HepG2 (cell line): ENCODE results near the gene SCUBE1. TPM values are rescaled to one million over a fixed set of nuclear protein-coding genes. Genes with fewer than 3 reads are reported as not detected.

Experiments used
- ATAC-seq: fragments of 200-7000 bp; cut with Tn5 transposase; 3 replicates; pipeline ENCODE4 v1.9.1; 2020; ENCODE audit warnings: mild to moderate bottlenecking, moderate library complexity
- BruUV-seq: library from RNA; stranded (reverse); fragments of 400-500 nt; replicated peaks from 2 replicates; lab custom pipeline; 2021; lab: Mats Ljungman, UMichigan
- CTCF ChIA-PET: fragments of 300-600 bp; formaldehyde crosslinking; extraction: SDS; loops from one replicate; lab custom pipeline; 2021; ENCODE audit warnings: low total read pairs, inconsistent platforms, low intra/inter-chr PET ratio; lab: Yijun Ruan, JAX
- POLR2A ChIA-PET: fragments of 350-600 bp; sonication (Branson Sonifier 250); formaldehyde crosslinking; loops from one replicate; lab custom pipeline; 2020; ENCODE audit warnings: antibody characterized with exemption, inconsistent platforms; lab: Yijun Ruan, JAX
- DNase-seq: peaks from one replicate; pipeline ENCODE4 v3.0.0-alpha.2; 2015; ENCODE audit warnings: low spot score
- FAIRE-seq: peaks from 3 replicates; lab custom pipeline; 2011; peaks lifted over from hg19 to GRCh38; lab: Jason Lieb, UNC
- H2AFZ ChIP-seq: one replicate; pipeline ENCODE4 v1.6.1; 2011; ENCODE audit warnings: low read length, inconsistent platforms
- H3K27ac ChIP-seq: fragments of 300-600 bp; 3 replicates; pipeline ENCODE4 v1.8.0; 2011; ENCODE audit warnings: mixed run types, mild to moderate bottlenecking, mixed read lengths, low read length, inconsistent platforms; ENCODE audit not compliant: insufficient read depth; ENCODE audit errors: extremely low read length
- H3K27me3 ChIP-seq, 2 experiments: fragments of 200-600 bp in 1 of 2; 2 replicates in 1 of 2; 3 replicates in 1 of 2; pipeline versions ENCODE4 v1.6.0 to v1.8.0; 2011; ENCODE audit warnings: low read length in 2 of 2, mild to moderate bottlenecking in 2 of 2, moderate library complexity in 2 of 2, inconsistent platforms in 1 of 2; ENCODE audit not compliant: insufficient read depth in 2 of 2, control insufficient read depth in 1 of 2
- H3K36me3 ChIP-seq, 2 experiments: fragments of 200-600 bp in 1 of 2; replicated peaks in 1 of 2; 2 replicates in 1 of 2; 3 replicates in 1 of 2; pipeline versions ENCODE4 v1.5.1 to v1.8.0; 2011; ENCODE audit warnings: low read length in 2 of 2, inconsistent platforms in 1 of 2; ENCODE audit not compliant: insufficient read depth in 2 of 2, control insufficient read depth in 1 of 2
- H3K4me1 ChIP-seq: 2 replicates; pipeline ENCODE4 v1.5.1; 2012; ENCODE audit warnings: low read length, inconsistent platforms; ENCODE audit not compliant: insufficient read depth
- H3K4me2 ChIP-seq: 2 replicates; pipeline ENCODE4 v1.6.0; 2011; ENCODE audit warnings: low read depth, low read length, inconsistent platforms
- H3K4me3 ChIP-seq, 3 experiments: fragments of 200-600 bp in 1 of 3; sonication (generic), shearing (Covaris generic) in 1 of 3; replicated peaks in 1 of 3; 2 replicates each; pipeline ENCODE4 v1.5.1; 2011 to 2016; ENCODE audit warnings: low read length in 3 of 3, inconsistent platforms in 2 of 3, low read depth in 2 of 3, mild to moderate bottlenecking in 2 of 3, control low read depth in 1 of 3, mixed read lengths in 1 of 3; ENCODE audit not compliant: insufficient read depth in 1 of 3
- H3K79me2 ChIP-seq: one replicate; pipeline ENCODE4 v1.6.1; 2011; ENCODE audit warnings: low read length, inconsistent platforms; ENCODE audit not compliant: insufficient read depth
- H3K9ac ChIP-seq: 2 replicates; pipeline ENCODE4 v1.6.0; 2011; ENCODE audit warnings: mild to moderate bottlenecking, low read depth, low read length, inconsistent platforms; ENCODE audit not compliant: insufficient read depth
- H3K9me3 ChIP-seq: 2 replicates; pipeline ENCODE4 v1.5.1; 2012; ENCODE audit warnings: mild to moderate bottlenecking, low read length
- H4K20me1 ChIP-seq: 2 replicates; pipeline ENCODE4 v1.6.0; 2011; ENCODE audit warnings: inconsistent platforms, mild to moderate bottlenecking, low read length, moderate library complexity; ENCODE audit not compliant: insufficient read depth
- ZFP41 ChIP-seq: sonication (generic); formaldehyde crosslinking; IDR thresholded peaks from 2 replicates; pipeline ENCODE4 v1.4.0; 2020; ENCODE audit warnings: mild to moderate bottlenecking, missing genetic modification reagents, borderline replicate concordance
- WGBS: methylation state at CpG from one replicate; pipeline ENCODE4 v1.1.6; 2017; ENCODE audit warnings: low lambda C conversion rate; 5-methylcytosine and 5-hydroxymethylcytosine counted together
- in situ Hi-C: cut with HindIII; loops from 2 replicates; pipeline ENCODE4 v1.10.0; 2017; ENCODE audit warnings: low pct_unique_long_range_greater_than_20kb; ENCODE audit not compliant: extremely low pct_ligation_motif_present
- intact Hi-C: fragments of 100-400 bp; cut with micrococcal nuclease; formaldehyde crosslinking; loops from one replicate; pipeline ENCODE4 v1.10.0; 2022; ENCODE audit not compliant: unreplicated experiment
- polyA plus RNA-seq, 8 experiments: library from polyadenylated mRNA; depleted of rRNA in 3 of 8; stranded (reverse) in 7 of 8; unstranded in 1 of 8; fragments of >200 nt; fragmentation: Illumina TruSeq in 4 of 8; extraction: Trizol in 4 of 8; gene quantifications; 2 replicates each; pipeline versions ENCODE4 v1.2.1 to v1.2.3, GENCODE V29; 2011 to 2016; ENCODE audit warnings: low read depth in 4 of 8, missing spikeins in 1 of 8, mixed read lengths in 1 of 8; ENCODE audit not compliant: insufficient read depth in 1 of 8
- total RNA-seq, 5 experiments: library from RNA; depleted of rRNA; stranded (reverse); fragments of >200 nt; fragmentation: Illumina TruSeq; extraction: Trizol; gene quantifications; 2 replicates each; pipeline ENCODE4 v1.2.3, GENCODE V29; 2016; ENCODE audit warnings: low read depth in 1 of 5
- TF ChIP-seq, protein P1 (sequence below): IDR thresholded peaks from 2 replicates; pipeline ENCODE4 v1.6.1; 2016; ENCODE audit warnings: missing compliant biosample characterization, missing genetic modification reagents, borderline replicate concordance
- TF ChIP-seq, protein P2 (sequence below): sonication (generic); formaldehyde crosslinking; IDR thresholded peaks from 2 replicates; pipeline ENCODE4 v1.5.0; 2020; ENCODE audit warnings: missing genetic modification reagents
- TF ChIP-seq, protein P3 (sequence below), 2 experiments: sonication (generic) in 1 of 2; formaldehyde crosslinking in 1 of 2; IDR thresholded peaks; 2 replicates each; pipeline versions ENCODE4 v1.6.1 to v1.9.0; 2014 to 2022; ENCODE audit warnings: antibody characterized with exemption in 1 of 2, borderline replicate concordance in 1 of 2, inconsistent platforms in 1 of 2, low read depth in 1 of 2, missing genetic modification reagents in 1 of 2

The SCUBE1 gene
- total and polyA plus RNA-seq, 2 of the 13 experiments (the other 11 are each of a cell fraction or from before 2014, with no cell fraction given) = under 0.01 to 0.05 TPM

GRCh38 chr22:43238526-43239006 is 104.6 kb downstream of the SCUBE1 start (continued):
- TF ChIP-seq, protein P1, sequence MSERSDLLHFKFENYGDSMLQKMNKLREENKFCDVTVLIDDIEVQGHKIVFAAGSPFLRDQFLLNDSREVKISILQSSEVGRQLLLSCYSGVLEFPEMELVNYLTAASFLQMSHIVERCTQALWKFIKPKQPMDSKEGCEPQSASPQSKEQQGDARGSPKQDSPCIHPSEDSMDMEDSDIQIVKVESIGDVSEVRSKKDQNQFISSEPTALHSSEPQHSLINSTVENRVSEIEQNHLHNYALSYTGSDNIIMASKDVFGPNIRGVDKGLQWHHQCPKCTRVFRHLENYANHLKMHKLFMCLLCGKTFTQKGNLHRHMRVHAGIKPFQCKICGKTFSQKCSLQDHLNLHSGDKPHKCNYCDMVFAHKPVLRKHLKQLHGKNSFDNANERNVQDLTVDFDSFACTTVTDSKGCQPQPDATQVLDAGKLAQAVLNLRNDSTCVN (CRISPR knock-in tag) = no peak

GRCh38 chr22:43237280-43237679 is 105.9 kb downstream of the SCUBE1 start:
- 79% methylated on average over 6 of the region's 9 CpGs for WGBS
- POLR2A ChIA-PET = no interaction called here
- BruUV-seq = no TSS peak
- Histone ChIP-seq H3K79me2 (no peaks in the 10 kb centered on the region), H3K9ac (no peak overlapping the region), H3K9me3 (no peaks in the 10 kb centered on the region), H3K4me3 (no peak overlapping the region), H3K27me3 (peaks cover 0 to 25% of the 10 kb centered on the region in 2 experiments; a peak in 4 of 5 replicates), H3K27ac (no peak overlapping the region), H3K4me2 (no peak overlapping the region), H2AFZ (no peak overlapping the region), H4K20me1 (no peaks in the 10 kb centered on the region), H3K4me1 (peaks cover 88% of the 10 kb centered on the region), H3K36me3 (no peaks in the 10 kb centered on the region)
- ATAC-seq = no peak
- TF ChIP-seq, protein P2, sequence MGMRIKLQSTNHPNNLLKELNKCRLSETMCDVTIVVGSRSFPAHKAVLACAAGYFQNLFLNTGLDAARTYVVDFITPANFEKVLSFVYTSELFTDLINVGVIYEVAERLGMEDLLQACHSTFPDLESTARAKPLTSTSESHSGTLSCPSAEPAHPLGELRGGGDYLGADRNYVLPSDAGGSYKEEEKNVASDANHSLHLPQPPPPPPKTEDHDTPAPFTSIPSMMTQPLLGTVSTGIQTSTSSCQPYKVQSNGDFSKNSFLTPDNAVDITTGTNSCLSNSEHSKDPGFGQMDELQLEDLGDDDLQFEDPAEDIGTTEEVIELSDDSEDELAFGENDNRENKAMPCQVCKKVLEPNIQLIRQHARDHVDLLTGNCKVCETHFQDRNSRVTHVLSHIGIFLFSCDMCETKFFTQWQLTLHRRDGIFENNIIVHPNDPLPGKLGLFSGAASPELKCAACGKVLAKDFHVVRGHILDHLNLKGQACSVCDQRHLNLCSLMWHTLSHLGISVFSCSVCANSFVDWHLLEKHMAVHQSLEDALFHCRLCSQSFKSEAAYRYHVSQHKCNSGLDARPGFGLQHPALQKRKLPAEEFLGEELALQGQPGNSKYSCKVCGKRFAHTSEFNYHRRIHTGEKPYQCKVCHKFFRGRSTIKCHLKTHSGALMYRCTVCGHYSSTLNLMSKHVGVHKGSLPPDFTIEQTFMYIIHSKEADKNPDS (CRISPR knock-in tag) = no peak
- TF ChIP-seq ZFP41 (CRISPR knock-in tag) = no peak
- TF ChIP-seq, protein P3, sequence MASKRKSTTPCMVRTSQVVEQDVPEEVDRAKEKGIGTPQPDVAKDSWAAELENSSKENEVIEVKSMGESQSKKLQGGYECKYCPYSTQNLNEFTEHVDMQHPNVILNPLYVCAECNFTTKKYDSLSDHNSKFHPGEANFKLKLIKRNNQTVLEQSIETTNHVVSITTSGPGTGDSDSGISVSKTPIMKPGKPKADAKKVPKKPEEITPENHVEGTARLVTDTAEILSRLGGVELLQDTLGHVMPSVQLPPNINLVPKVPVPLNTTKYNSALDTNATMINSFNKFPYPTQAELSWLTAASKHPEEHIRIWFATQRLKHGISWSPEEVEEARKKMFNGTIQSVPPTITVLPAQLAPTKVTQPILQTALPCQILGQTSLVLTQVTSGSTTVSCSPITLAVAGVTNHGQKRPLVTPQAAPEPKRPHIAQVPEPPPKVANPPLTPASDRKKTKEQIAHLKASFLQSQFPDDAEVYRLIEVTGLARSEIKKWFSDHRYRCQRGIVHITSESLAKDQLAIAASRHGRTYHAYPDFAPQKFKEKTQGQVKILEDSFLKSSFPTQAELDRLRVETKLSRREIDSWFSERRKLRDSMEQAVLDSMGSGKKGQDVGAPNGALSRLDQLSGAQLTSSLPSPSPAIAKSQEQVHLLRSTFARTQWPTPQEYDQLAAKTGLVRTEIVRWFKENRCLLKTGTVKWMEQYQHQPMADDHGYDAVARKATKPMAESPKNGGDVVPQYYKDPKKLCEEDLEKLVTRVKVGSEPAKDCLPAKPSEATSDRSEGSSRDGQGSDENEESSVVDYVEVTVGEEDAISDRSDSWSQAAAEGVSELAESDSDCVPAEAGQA (IDR thresholded peaks at IDR 0.05; ENCODE audit: low read depth) = no peak
- TF ChIP-seq, protein P3 (CRISPR knock-in tag; IDR thresholded peaks at IDR 0.05; ENCODE audit: borderline replicate concordance) = no peak
- in situ Hi-C loops = loop anchor here (10.0 kb wide), 1 partner anchor 108 kb away; the partner anchor contains the start of gene SCUBE1
- intact Hi-C loops = no loop called here
- FAIRE-seq = no peak
- CTCF ChIA-PET = no interaction called here
- DNase-seq = no peak
